ENCODE data around the gene PTPN7.
"Not testable (repeated sequence)": the region's sequence is repeated elsewhere in the genome, so short reads cannot be mapped to it uniquely, and the experiment has no call there.

The PTPN7 gene

GRCh38 chr1:202189001-202189790 is 28.8 kb upstream of the PTPN7 start:
- peak; percentile 72 to 76 for DNase-seq

- DNase-seq = no peak
Observed at GRCh38 chr1:202187697-202188407, 27.4 kb upstream of the PTPN7 start.

- DNase-seq = no peak
Observed at GRCh38 chr1:202187041-202187671, 26.8 kb upstream of the PTPN7 start.

GRCh38 chr1:202186327-202186726 is 25.9 kb upstream of the PTPN7 start:
- DNase-seq = no peak

GRCh38 chr1:202184750-202185460 is 24.5 kb upstream of the PTPN7 start:
- DNase-seq = peak; percentile 58 to 59

GRCh38 chr1:202182040-202182877 is 21.9 kb upstream of the PTPN7 start:
- no peak for DNase-seq

- DNase-seq = no peak
Observed at GRCh38 chr1:202181586-202181985, 21.2 kb upstream of the PTPN7 start.

DNA sequence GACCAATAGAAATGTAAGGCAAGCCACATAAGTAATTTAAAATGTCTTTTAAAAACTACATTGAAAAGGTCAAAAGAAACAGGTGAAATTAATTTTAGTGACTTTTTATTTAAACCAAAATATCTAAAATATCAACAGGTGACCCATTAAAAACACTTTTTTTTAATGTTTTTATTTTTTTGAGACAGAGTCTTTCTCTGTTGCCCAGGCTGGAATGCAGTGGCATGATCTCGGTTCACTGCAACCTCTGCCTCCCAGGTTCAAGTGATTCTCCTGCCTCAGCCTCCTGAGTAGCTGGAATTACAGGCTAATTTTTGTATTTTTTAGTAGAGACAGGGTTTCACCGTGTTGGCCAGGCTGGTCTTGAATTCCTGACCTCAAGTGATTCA is 20.3 kb upstream of the PTPN7 start:
- DNase-seq = not testable (repeated sequence)

DNA sequence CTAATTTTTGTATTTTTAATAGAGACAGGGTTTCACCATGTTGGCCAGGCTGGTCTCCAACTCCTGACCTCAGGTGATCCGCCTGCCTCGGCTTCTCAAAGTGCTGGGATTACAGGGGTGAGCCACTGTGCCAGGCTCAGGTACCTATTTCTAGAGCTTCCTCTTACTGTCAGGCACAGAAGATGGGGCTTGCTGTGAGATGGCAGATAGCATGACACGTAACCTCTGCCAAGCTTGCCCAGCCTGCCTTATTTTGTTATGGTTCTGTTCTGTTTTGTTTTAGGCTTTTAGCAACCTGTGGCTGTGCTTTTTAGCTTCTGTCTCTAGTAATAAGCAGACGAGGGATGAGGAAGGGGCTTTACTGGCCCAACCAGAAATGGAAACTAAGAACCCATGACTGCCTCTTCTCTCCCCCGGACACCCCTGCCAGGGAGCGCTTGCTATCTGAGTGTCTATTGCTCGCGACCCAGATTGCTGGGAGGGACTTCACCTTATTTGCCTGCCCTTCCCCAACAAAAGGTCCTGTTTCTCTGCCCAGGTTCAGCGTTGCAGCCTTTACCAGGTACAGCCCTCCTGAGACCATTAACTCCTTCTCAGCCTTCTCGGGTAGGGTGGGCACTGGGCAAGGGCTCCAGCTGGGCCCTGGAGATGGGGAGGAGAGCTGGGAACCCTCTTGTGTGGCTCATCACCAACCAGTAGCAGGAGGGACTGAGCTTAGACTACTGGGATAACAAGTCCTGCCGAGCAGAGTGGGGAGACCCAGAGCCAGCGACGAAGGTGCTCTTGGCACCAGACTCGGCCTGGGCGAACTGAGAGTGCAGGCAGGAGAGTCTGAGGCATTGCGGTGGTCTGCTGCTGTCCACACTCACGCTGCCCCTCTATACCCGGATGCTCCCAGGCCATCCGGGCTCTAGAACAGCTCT is 19.7 kb upstream of the PTPN7 start:
- DNase-seq = no peak

DNA sequence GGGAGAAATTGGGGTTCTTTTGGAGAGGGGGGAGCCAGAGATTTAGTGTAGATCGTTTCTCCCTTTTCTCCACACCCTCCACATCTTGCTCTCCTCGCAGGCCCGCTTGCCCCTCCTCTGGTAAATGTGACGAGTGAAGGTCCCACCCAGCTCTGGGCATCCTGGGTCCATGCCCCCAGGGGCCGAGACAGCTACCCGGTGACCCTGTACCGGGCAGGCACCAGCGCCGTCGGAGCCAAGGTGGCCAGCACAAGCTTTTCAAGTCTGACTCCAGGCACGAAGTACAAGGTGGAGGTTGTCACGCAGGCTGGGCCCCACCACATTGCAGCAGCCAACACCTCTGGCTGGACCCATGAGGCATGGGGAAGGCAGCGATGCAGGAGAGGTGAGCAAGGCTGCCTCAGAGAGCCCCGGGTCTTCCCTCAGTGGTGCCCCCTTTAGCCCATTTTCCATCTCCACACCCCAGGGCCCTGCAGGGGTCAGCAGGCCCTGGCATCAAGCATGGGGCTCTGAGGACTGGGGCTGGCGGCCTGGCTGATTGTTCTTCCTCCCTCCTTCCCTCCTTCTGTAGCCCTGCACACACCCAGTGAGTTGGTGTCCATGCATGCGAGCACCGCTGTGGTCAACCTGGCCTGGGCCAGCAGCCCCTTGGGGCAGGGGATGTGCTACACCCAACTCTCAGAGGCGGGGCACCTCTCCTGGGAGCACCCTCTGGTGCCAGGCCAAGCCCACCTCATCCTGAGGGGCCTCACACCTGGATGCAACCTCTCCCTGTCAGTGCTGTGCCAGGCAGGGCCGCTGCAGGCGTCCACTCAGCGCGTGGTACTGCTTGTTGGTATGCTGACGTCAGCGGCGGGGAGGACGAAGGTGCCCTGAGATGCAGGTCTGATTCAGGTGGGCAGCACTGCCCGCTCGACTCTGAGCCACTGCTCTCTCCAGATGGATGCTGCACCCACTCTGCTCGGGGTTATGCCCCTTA is 16.8 kb upstream of the PTPN7 start:
- no peak for DNase-seq

- DNase-seq = no peak
Observed at GRCh38 chr1:202173993-202174392, 13.6 kb upstream of the PTPN7 start.

DNA sequence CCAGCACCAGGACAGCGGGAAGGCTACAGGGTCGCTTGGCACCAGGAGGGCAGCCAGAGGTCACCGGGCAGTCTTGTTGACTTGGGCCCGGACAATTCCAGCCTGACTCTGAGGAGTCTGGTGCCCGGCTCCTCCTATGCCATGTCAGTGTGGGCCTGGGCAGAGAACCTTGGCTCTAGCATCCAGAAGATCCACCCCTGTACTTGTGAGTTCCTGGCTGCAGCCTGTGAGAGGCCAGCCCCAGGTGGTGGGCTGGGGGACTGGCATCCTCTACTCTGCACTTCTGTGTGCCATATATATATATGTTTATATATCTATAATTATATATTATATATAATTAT is 11.6 kb upstream of the PTPN7 start:
- no peak for DNase-seq

GRCh38 chr1:202171292-202172014 is 11.1 kb upstream of the PTPN7 start:
- DNase-seq = no peak

DNA sequence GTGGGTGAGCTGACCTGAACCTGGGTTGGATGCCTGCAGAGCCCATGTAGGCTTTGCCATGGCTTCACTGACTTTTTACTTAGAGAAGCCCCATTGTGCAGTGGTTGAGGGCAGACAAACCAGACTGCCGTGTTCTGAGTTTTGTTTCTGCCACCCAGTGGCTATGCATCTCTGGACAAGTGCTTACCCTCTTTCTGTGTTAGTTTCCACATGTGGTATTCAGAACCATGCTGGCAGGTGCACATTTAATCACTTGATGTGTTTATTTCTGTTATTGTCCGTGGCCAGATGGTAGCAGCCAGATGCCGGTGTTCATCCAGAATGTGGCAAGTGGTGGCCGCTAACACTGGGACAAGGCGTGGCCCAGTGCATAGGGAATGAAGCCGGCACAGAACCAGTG is 10.3 kb upstream of the PTPN7 start:
- DNase-seq = no peak

- no peak for DNase-seq
Observed at GRCh38 chr1:202168861-202169260, 8.5 kb upstream of the PTPN7 start.

GRCh38 chr1:202167708-202168415 is 7.5 kb upstream of the PTPN7 start:
- DNase-seq = no peak

DNA sequence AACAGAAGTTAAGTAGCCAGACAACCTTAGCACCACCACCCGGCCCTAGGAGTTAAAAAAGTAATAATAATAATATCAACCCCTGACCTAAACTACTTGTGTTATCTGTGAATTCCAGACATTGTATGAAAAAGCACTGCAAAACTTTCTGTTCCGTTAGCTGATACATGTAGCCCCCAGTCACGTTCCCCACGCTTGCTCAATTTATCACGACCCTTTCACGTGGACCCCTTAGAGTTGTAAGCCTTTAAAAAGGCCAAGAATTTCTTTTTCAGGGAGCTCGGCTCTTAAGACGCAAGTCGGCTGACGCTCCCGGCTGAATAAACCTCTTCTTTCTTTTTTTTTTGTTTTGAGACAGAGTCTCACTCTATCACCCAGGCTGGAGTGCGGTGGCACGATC is 6.7 kb upstream of the PTPN7 start:
- not testable (repeated sequence) for DNase-seq

DNA sequence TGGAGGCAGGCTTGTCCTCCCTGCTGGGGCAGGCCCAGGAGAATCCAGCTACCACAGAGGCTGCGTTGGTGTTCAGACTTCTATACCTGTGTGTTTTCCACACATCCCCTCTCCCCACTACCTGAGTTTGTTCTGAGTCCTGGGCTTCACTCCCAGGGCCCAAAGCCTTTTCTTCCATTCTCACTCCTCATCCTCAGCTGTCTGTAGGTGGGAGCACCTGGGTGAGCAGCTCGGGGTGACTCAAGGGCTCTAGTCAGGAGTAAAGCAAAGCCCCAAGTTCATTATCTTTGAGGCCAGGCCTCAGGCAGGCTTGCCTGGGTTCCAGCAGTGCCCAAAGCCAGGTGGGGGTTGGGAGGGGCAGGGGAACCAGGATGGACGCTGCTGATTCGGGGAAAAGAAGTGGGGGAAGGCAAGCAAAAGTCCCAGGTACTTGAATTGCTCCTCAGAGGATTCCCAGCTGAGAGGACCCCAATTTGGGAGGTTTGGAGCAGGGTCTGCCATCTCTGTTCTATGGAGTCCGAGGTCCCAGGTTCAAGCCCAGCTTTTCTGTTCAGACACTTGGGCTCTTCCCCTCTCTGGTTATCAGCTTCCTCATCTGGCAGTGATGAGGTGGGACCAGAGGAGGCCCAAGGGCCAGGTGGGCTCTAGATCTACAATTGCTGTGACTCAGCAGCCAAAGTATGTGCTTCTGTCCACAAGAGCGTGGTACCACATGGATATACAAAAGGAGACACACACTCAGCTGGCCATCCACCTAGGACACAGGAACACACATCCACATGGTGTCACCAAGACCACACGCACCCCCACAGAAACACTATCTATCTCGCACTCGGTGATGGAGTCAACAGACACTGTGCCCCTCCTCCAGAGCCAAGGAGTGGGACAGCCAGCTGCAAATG is 5.8 kb upstream of the PTPN7 start:
- no peak for DNase-seq

Data from activated CD4-positive, alpha-beta T cell treated with anti-CD3 and anti-CD28 coated beads, Interleukin-2, amount 50 U/mL, for 4 hours (primary cell).